ENCODE data around the gene BCL7B.
"Not testable (repeated sequence)": the region's sequence is repeated elsewhere in the genome, so short reads cannot be mapped to it uniquely, and the experiment has no call there.

Gene BCL7B

GRCh38 chr7:73570977-73571376 is 13.5 kb upstream of the BCL7B start:
- no peak for DNase-seq

DNA sequence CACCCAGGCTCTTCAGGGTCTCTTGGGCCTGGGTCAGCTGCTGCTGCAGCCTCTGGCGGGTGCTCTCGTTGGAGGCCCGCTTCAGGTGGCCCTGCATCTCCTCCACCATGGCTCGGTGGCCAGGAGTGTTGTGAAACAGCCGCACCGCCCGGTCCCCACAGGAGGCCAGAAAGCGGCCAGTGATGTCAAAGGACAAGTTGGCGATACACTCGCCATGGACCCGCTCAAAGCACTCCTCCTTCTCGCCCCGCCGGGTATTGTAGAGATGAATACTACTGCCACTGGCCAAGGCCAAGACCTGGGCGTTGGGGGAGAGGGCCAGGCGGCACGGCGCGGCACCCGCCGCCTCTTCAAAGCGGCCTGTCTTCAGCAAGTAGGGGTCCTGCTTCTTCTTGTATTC is 13.0 kb upstream of the BCL7B start:
- no peak for DNase-seq

DNA sequence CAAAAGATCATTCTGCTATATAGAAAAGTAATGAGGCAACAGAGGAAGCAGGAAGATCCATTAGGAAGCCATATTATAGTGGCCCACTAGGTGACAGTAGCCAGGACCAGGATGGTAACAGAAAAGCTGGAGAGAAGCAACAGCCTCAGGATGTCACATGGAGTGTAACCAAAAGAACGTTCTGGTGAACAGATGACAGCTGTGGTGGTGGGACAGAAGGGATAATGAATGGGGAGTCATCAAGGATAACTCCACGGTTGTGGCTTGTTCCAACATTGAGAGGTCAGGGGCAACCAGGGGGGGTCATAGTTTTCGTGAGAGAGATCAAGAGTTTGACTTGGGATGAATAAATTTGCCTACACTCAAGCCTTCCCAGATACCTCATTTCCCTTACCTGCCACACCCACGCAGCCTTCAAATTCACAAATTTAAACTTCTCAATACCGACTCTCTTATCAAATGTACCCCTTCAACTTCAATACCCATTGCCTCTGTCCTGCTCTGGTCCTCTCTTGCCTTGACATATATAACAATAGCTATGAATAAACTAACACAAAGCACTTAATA is 11.6 kb upstream of the BCL7B start:
- no peak for DNase-seq

GRCh38 chr7:73567846-73568685 is 10.6 kb upstream of the BCL7B start:
- no peak for DNase-seq

- DNase-seq: no peak
These were observed 9.7 kb upstream of the BCL7B start for GRCh38 chr7:73567140-73567539.

DNA sequence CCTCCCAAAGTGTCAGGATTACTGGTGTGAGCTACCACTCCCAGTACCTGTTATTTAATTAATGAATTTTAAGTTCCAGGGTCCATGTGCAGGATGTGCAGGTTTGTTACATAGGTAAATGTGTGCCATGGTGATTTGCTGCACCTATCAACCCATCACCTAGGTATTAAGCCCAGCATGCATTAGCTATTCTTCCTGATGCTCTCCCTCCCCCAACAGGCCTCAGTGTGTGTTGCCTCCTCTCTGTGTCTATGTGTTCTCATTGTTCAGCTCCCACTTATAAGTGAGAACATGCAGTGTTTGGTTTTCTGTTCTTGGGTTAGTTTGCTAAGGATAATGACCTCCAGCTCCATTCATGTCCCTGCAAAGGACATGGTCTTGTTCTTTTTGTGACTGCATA is 8.9 kb upstream of the BCL7B start:
- not testable (repeated sequence) for DNase-seq

- DNase-seq: no peak
These were observed 8.3 kb upstream of the BCL7B start for GRCh38 chr7:73565675-73566340.

DNA sequence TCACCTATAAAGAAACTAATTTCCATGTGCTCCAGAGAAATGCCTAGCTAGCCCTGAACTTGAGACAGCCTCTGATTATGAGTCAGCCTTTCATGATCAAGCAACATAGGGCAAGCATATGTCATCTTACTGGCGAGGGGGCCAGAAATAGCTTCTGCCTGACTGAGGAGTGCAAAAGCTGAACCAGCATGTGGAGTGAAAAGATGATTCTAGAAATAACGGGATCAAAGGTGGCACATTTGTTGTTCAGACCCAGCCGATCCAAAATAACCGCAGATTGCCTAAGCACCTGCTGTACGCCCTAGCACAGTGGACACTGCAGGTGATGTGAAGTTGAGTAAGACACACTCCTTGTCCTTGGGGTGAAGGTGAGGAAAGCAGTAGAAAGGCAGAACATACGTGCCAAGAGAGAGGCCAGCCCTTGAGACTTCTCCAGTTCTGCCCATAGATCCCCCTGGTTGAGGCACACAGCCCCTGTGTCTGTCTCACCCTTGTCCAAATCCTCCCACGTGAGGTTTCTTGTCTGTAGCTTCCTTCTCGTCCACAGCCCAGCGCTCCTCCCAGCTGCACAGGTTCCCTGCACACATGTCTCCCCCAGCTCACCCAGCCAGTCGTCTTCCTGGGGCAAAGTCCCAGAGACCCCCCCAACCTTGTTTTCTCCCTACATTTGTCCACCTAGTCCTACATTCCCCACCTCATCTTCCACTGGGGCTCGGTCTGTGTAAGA is 2.8 kb upstream of the BCL7B start:
- DNase-seq: peak; percentile 16

DNA sequence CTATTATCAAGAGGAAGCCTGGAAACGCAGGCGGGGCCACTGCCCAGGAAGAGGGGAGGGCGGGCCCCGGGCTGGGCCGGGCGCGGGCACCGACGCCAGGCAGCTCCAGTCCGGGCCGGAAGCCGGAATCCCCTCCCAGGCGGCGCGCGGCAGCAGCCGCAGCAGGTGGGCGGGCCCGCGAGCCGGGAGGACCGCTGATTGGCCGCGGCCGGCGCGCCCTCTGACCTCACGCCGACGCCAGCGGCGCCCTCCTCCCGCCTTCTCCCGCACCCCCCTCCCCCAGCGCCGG is 438 bp downstream of the BCL7B start:
- DNase-seq: no peak

DNA sequence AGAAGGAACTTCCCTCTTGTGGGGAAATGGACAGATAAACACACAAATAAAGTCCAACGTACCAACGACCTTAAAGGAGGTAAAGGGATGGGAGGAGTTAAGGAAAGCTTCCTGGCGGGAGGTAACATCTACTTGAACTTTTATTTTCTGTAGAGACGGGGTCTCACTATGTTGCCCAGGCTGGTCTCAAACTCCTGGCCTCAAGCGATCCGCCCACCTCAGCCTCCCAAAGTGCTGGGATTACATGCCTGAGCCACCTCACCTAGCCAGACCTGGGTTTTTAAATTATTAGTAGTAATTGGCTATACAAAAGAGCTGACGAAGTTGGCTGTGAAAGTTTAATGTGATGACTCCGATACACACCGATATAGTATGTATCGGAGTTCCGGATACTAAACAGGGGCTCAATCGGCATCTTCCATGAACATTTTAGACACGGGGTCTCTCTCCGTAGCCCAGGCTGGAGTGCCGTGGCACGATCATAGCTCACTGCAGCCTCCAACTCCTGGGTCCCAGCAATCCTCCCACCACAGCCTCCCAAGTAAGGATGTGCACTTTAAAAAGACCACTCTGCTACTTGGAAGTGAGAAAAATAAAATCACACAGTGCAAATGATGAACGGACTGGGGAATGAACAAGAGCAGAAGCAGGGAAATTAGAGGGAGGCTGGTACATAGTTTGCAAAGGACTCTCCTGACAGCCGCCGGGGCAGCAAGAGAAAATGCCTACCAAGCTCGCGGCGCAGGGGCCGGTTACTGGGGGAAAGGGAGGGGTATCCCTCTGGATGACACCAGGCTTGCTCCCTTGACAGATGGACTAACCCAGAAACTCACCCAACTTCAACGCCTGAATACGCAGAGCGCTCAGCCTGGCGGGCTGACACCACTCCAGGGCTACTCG is 1.0 kb downstream of the BCL7B start:
- no peak for DNase-seq

GRCh38 chr7:73555411-73555982 is 2.0 kb downstream of the BCL7B start:
- DNase-seq: no peak

- not testable (repeated sequence) for DNase-seq
These were observed 7.4 kb downstream of the BCL7B start for GRCh38 chr7:73550093-73550492.

GRCh38 chr7:73549176-73549575 is 8.3 kb downstream of the BCL7B start:
- no peak for DNase-seq

DNA sequence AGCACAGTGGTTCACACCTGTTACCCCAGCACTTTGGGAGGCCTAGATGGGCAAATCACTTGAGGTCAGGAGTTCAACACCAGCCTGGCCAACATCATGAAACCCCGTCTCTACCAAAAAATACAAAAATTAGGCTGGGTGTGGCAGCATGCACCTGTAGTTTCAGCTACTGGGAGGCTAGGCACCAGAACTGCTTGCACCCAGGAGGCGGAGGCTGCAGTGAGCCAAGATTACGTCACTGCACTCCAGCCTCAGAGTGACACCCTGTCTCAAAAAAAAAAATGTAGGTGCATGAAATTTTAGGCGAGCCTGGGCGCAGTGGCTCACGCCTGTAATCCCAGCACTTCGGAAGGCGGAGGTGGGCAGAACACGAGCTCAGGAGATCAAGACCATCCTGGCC is 9.6 kb downstream of the BCL7B start:
- DNase-seq: no peak

GRCh38 chr7:73544678-73545077 is 12.8 kb downstream of the BCL7B start:
- no peak for DNase-seq

DNA sequence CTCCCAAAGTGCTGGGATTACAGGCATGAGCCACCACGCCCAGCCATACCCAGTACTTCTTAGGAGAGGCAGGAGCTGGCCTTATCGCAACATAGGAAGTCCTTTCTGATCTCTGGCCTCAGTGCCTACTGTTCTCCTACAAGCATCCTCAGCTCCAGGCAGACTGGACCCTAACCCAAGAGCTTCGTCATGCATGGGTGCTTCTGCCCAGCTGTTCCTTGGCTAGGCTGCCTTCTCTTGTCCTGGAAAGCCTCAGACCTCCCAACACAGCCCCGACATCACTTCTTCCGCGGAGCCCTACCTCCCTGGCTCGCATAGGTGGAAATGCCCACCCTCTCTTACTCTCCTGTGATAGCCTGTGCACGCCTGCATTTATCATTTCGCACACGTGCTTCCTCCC is 15.8 kb downstream of the BCL7B start:
- no peak for DNase-seq

GRCh38 chr7:73539709-73540108 is 17.8 kb downstream of the BCL7B start:
- no peak for DNase-seq

DNA sequence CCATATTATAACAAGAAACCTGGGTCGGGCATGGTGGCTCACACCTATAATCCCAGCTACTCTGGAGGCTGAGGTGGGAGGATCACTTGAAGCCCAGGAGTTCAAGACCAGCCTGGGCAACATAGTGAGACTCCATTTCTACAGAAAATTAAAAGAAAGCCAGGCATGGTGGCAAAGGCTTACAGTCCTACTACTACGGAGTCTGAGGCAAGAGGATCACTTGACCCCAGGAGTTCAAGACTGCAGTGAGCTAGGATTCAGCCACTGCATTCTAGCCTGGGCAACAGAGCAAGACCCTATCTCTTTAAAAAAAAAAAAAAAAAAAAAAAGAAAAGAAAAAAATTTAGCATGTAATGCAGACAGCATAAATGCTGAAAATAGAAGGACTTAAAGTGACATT is 19.0 kb downstream of the BCL7B start:
- DNase-seq: not testable (repeated sequence)

DNA sequence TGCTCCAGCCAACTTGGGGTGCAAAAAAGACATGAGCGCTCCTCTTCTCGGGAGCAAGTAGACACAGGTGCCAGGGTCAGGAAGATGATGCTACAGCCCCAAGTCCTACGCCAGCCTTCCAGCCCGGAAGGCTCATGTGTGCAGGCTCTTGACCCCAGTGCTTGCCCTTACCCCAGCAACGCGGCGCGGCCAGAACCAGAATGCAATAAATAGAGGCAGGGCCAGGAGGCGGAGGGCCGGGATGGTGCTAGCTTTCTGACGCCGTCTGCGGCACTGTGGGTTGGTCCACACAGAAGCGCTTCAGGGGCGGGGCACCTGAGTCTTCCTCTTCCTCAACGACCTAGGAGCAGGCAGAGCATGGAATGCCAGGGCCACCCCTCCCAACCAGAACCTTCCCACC is 20.4 kb downstream of the BCL7B start:
- DNase-seq: no peak

GRCh38 chr7:73536479-73536878 is 21.0 kb downstream of the BCL7B start:
- DNase-seq: no peak

DNA sequence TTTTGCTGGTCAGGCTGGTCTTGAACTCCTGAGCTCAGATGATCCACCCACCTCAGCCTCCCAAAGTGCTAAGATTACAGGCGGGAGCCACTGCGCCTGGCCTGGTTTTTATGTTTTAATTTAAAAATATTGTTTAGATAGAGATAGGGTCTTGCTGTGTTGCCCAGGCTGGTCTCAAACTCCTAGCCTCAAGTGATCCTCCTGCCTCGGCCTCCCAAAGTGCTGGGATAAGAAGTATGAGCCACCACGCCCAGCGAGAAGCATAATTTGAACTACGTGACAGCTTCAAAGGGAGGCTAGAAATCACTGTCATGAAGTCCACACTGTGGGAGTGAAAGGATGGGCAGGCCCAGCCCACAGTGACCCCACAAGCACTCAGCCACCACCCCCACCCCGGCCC is 21.6 kb downstream of the BCL7B start:
- DNase-seq: not testable (repeated sequence)

- no peak for DNase-seq
These were observed 23.7 kb downstream of the BCL7B start for GRCh38 chr7:73533742-73534141.

Data from SIG-M5 (cell line).